Stimulated activated CD8-positive, alpha-beta memory T cell treated with anti-CD3 and anti-CD28 coated beads, Interleukin-12 subunit alpha, Interleukin-12 subunit beta, amount 100 ng/mL, for 24 hours (primary cell): Measurements from ENCODE around the gene MDFIC.

Source experiments
- DNase-seq: peaks from one replicate; pipeline ENCODE4 v3.0.0-alpha.2; 2020; ENCODE audit errors: extremely low read depth

The MDFIC gene

GRCh38 chr7:114997487-114998404, 75.9 kb downstream of the MDFIC start:
- DNase-seq: no peak

- no peak for DNase-seq
These were observed 82.2 kb downstream of the MDFIC start for GRCh38 chr7:115004121-115004520.

- DNase-seq: no peak
These were observed 83.4 kb downstream of the MDFIC start for GRCh38 chr7:115005251-115005650.

- no peak for DNase-seq
These were observed 84.1 kb downstream of the MDFIC start for GRCh38 chr7:115005953-115006352.

- DNase-seq: no peak
These were observed 85.9 kb downstream of the MDFIC start for GRCh38 chr7:115007751-115008150.

- DNase-seq: no peak
These were observed 86.7 kb downstream of the MDFIC start for GRCh38 chr7:115008465-115009114.

GRCh38 chr7:115009139-115009538, 87.2 kb downstream of the MDFIC start:
- no peak for DNase-seq

GRCh38 chr7:115009736-115010440, 88.0 kb downstream of the MDFIC start:
- no peak for DNase-seq

- DNase-seq: no peak
These were observed 88.5 kb downstream of the MDFIC start for GRCh38 chr7:115010441-115010820.

GRCh38 chr7:115013886-115014285, 92.0 kb downstream of the MDFIC start:
- DNase-seq: no peak

GRCh38 chr7:115014794-115015193, 92.9 kb downstream of the MDFIC start:
- DNase-seq: no peak

GRCh38 chr7:115015619-115016018, 93.7 kb downstream of the MDFIC start:
- no peak for DNase-seq

GRCh38 chr7:115019882-115020605, 98.2 kb downstream of the MDFIC start:
- DNase-seq: no peak

- DNase-seq: no peak
These were observed 101.3 kb downstream of the MDFIC start for GRCh38 chr7:115023219-115023618.

- no peak for DNase-seq
These were observed 102.4 kb downstream of the MDFIC start for GRCh38 chr7:115024276-115024675.

GRCh38 chr7:115032715-115033703, 111.1 kb downstream of the MDFIC start:
- no peak for DNase-seq

- no peak for DNase-seq
These were observed 112.1 kb downstream of the MDFIC start for GRCh38 chr7:115033917-115034459.

- no peak for DNase-seq
These were observed 112.6 kb downstream of the MDFIC start for GRCh38 chr7:115034515-115034914.

- no peak for DNase-seq
These were observed 115.4 kb downstream of the MDFIC start for GRCh38 chr7:115037128-115037802.

GRCh38 chr7:115038158-115038557, 116.3 kb downstream of the MDFIC start:
- DNase-seq: no peak
